H1 (cell line): ENCODE results near the gene FBXO17. TPM values are rescaled to one million over a fixed set of nuclear protein-coding genes. Genes with fewer than 3 reads are reported as not detected.

ENCODE experiments used
- CTCF ChIA-PET: fragments of 300-600 bp; sonication (Branson Sonifier 250); formaldehyde crosslinking; loops from one replicate; lab custom pipeline; 2021; ENCODE audit not compliant: partially characterized antibody; lab: Charles Lee
- POLR2A ChIA-PET: fragments of 300-600 bp; sonication (Branson Sonifier 250); formaldehyde crosslinking; loops from one replicate; lab custom pipeline; 2021; ENCODE audit warnings: inconsistent platforms; ENCODE audit not compliant: partially characterized antibody; lab: Charles Lee
- DNase-seq, 2 experiments: peaks; one replicate each; pipeline versions ENCODE4 v3.0.0 to v3.0.0-alpha.2; 2010 to 2022; ENCODE audit warnings: low spot score in 2 of 2, low read depth in 1 of 2, mixed read lengths in 1 of 2
- FAIRE-seq: peaks from 2 replicates; lab custom pipeline; 2011; peaks lifted over from hg19 to GRCh38; lab: Jason Lieb, UNC
- H2AFZ ChIP-seq: 2 replicates; pipeline ENCODE4 v1.8.1; 2012; ENCODE audit warnings: low read length, inconsistent platforms
- H2AK5ac ChIP-seq: 2 replicates; pipeline ENCODE4 v1.6.1; 2013; ENCODE audit warnings: low read depth, low read length
- H2BK120ac ChIP-seq: replicated peaks from 2 replicates; pipeline ENCODE3; 2013; ENCODE audit warnings: low read depth, low read length, inconsistent platforms
- H2BK12ac ChIP-seq: 2 replicates; pipeline ENCODE4 v1.6.1; 2013; ENCODE audit warnings: low read depth, low read length
- H2BK15ac ChIP-seq: 2 replicates; pipeline ENCODE4 v1.6.1; 2013; ENCODE audit warnings: low read length
- H2BK20ac ChIP-seq: 2 replicates; pipeline ENCODE4 v1.6.1; 2013; ENCODE audit warnings: low read length
- H2BK5ac ChIP-seq: 2 replicates; pipeline ENCODE4 v1.6.1; 2013; ENCODE audit warnings: low read depth, low read length
- H3K14ac ChIP-seq: 2 replicates; pipeline ENCODE4 v1.6.1; 2013; ENCODE audit warnings: inconsistent platforms; ENCODE audit not compliant: insufficient read length
- H3K18ac ChIP-seq: 2 replicates; pipeline ENCODE4 v1.6.1; 2013; ENCODE audit warnings: low read length; ENCODE audit errors: extremely low read depth
- H3K23ac ChIP-seq: 2 replicates; pipeline ENCODE4 v1.6.1; 2013; ENCODE audit warnings: inconsistent platforms; ENCODE audit not compliant: insufficient read length
- H3K23me2 ChIP-seq: 2 replicates; pipeline ENCODE4 v1.6.1; 2013; ENCODE audit warnings: low read depth, low read length
- H3K27ac ChIP-seq: 2 replicates; pipeline ENCODE4 v1.6.1; 2011; ENCODE audit warnings: low read depth, low read length, inconsistent platforms
- H3K27me3 ChIP-seq, 4 experiments: replicated peaks in 1 of 4; 1 replicate in 1 of 4; 2 replicates in 3 of 4; pipeline versions ENCODE4 v1.6.1 to v1.8.1; 2011 to 2013; ENCODE audit warnings: low read length in 3 of 4, mild to moderate bottlenecking in 3 of 4, inconsistent platforms in 2 of 4, mixed read lengths in 2 of 4, moderate library complexity in 1 of 4; ENCODE audit not compliant: control insufficient read depth in 3 of 4, insufficient read depth in 3 of 4; ENCODE audit errors: extremely low read depth in 1 of 4
- H3K36me3 ChIP-seq, 4 experiments: 2 replicates each; pipeline versions ENCODE4 v1.6.1 to v1.8.1; 2011 to 2013; ENCODE audit warnings: mild to moderate bottlenecking in 4 of 4, low read length in 3 of 4, moderate library complexity in 2 of 4, control low read depth in 1 of 4, inconsistent platforms in 1 of 4; ENCODE audit not compliant: insufficient read depth in 4 of 4, control insufficient read depth in 2 of 4
- H3K4ac ChIP-seq: replicated peaks from 2 replicates; pipeline ENCODE3; 2013; ENCODE audit warnings: low read length, low read depth, mixed read lengths, inconsistent platforms; ENCODE audit not compliant: insufficient read length
- H3K4me1 ChIP-seq, 4 experiments: replicated peaks in 1 of 4; 1 replicate in 1 of 4; 2 replicates in 3 of 4; pipeline versions ENCODE4 v1.6.1 to v1.8.1; 2011 to 2013; ENCODE audit warnings: low read length in 3 of 4, inconsistent platforms in 2 of 4, mixed read lengths in 1 of 4; ENCODE audit not compliant: insufficient read depth in 4 of 4, control insufficient read depth in 3 of 4
- H3K4me2 ChIP-seq, 2 experiments: 2 replicates each; pipeline versions ENCODE4 v1.6.1 to v1.8.1; 2011 to 2013; ENCODE audit warnings: low read depth in 2 of 2, low read length in 2 of 2, control low read depth in 1 of 2, inconsistent platforms in 1 of 2, mild to moderate bottlenecking in 1 of 2; ENCODE audit not compliant: insufficient read depth in 1 of 2
- H3K4me3 ChIP-seq, 4 experiments: fragments of 200-600, 300-600 bp in 1 of 4; sonication (generic), shearing (Covaris generic), sonication (Bioruptor Twin) in 1 of 4; 2 replicates each; pipeline versions ENCODE4 v1.5.1 to v1.8.1; 2011 to 2016; ENCODE audit warnings: low read length in 4 of 4, low read depth in 3 of 4, control low read depth in 2 of 4, inconsistent platforms in 2 of 4, mild to moderate bottlenecking in 2 of 4, mixed read lengths in 1 of 4, moderate library complexity in 1 of 4; ENCODE audit not compliant: insufficient read depth in 2 of 4; ENCODE audit errors: extremely low read depth in 1 of 4
- H3K56ac ChIP-seq: replicated peaks from 2 replicates; pipeline ENCODE3; 2013; ENCODE audit warnings: low read depth, mild to moderate bottlenecking, mixed read lengths, low read length, inconsistent platforms; ENCODE audit not compliant: insufficient read length
- H3K79me1 ChIP-seq: 2 replicates; pipeline ENCODE4 v1.6.1; 2013; ENCODE audit warnings: low read depth, low read length, control low read depth
- H3K79me2 ChIP-seq, 2 experiments: 2 replicates each; pipeline versions ENCODE4 v1.6.1 to v1.8.1; 2012 to 2013; ENCODE audit warnings: low read length in 2 of 2, mild to moderate bottlenecking in 2 of 2, inconsistent platforms in 1 of 2; ENCODE audit not compliant: insufficient read depth in 2 of 2, control insufficient read depth in 1 of 2
- H3K9ac ChIP-seq, 4 experiments: replicated peaks in 1 of 4; 1 replicate in 1 of 4; 2 replicates in 3 of 4; pipeline versions ENCODE4 v1.6.1 to v1.8.1; 2011 to 2013; ENCODE audit warnings: low read depth in 3 of 4, low read length in 3 of 4, control low read depth in 2 of 4, mild to moderate bottlenecking in 2 of 4, moderate library complexity in 2 of 4, inconsistent platforms in 1 of 4; ENCODE audit errors: extremely low read depth in 1 of 4
- H3K9me3 ChIP-seq, 2 experiments: 2 replicates each; pipeline versions ENCODE4 v1.6.1 to v1.8.1; 2012 to 2013; ENCODE audit warnings: mild to moderate bottlenecking in 2 of 2, moderate library complexity in 2 of 2, control low read depth in 1 of 2, inconsistent platforms in 1 of 2, low read depth in 1 of 2, low read length in 1 of 2, mixed read lengths in 1 of 2; ENCODE audit not compliant: insufficient read depth in 2 of 2
- H4K20me1 ChIP-seq, 2 experiments: replicated peaks in 1 of 2; 2 replicates each; pipeline versions ENCODE3 to v1.8.1; 2011 to 2013; ENCODE audit warnings: inconsistent platforms in 2 of 2, low read length in 2 of 2, mild to moderate bottlenecking in 1 of 2; ENCODE audit not compliant: insufficient read depth in 2 of 2, control insufficient read depth in 1 of 2
- H4K5ac ChIP-seq: 2 replicates; pipeline ENCODE4 v1.6.1; 2013; ENCODE audit warnings: low read length, low read depth, mixed read lengths, inconsistent platforms; ENCODE audit not compliant: insufficient read length
- H4K8ac ChIP-seq: 2 replicates; pipeline ENCODE4 v1.8.0; 2013; ENCODE audit warnings: mild to moderate bottlenecking, moderate library complexity, low read length, inconsistent platforms; ENCODE audit not compliant: insufficient read depth; ENCODE audit errors: extremely low read depth
- H4K91ac ChIP-seq: replicated peaks from 2 replicates; pipeline ENCODE3; 2013; ENCODE audit warnings: low read length, mixed read lengths, inconsistent platforms; ENCODE audit not compliant: insufficient read length
- CHD2 ChIP-seq: IDR thresholded peaks from 2 replicates; pipeline ENCODE4 v1.6.1; 2012; ENCODE audit warnings: low read length, improper control_type of control experiment
- MAFK ChIP-seq: IDR thresholded peaks from 2 replicates; pipeline ENCODE4 v1.6.1; 2012; ENCODE audit warnings: low read depth, mild to moderate bottlenecking, improper control_type of control experiment, low read length
- POLR2A ChIP-seq, 2 experiments: IDR thresholded peaks; 1 replicate in 1 of 2; 2 replicates in 1 of 2; pipeline ENCODE4 v1.6.1; 2011; ENCODE audit warnings: low read depth in 2 of 2, low read length in 2 of 2, mild to moderate bottlenecking in 2 of 2; ENCODE audit errors: control extremely low read depth in 1 of 2
- POLR2AphosphoS5 ChIP-seq: IDR thresholded peaks from 2 replicates; pipeline ENCODE4 v1.6.1; 2011; ENCODE audit warnings: low read depth, low read length
- SRF ChIP-seq: IDR thresholded peaks from 2 replicates; pipeline ENCODE4 v1.6.1; 2011; ENCODE audit warnings: mild to moderate bottlenecking, low read depth, low read length, moderate library complexity
- WGBS, 2 experiments: shearing (Covaris generic) in 1 of 2; methylation state at CpG; one replicate each; pipeline versions ENCODE4 v1.1.6 to v1.1.7; 2013 to 2015; ENCODE audit warnings: low lambda C conversion rate in 2 of 2, mixed read lengths in 2 of 2, inconsistent platforms in 1 of 2, low coverage in 1 of 2, missing lambda C conversion rate in 1 of 2; ENCODE audit not compliant: insufficient replicate concordance in 2 of 2, insufficient coverage in 1 of 2, insufficient read length in 1 of 2; ENCODE audit errors: extremely low coverage in 1 of 2, missing lambda C conversion rate in 1 of 2; 5-methylcytosine and 5-hydroxymethylcytosine counted together
- polyA plus RNA-seq, 7 experiments: library from polyadenylated mRNA; depleted of rRNA in 3 of 7; stranded (reverse) in 5 of 7; unstranded in 2 of 7; fragments of >200 nt in 5 of 7; fragments of 200-250 nt in 2 of 7; gene quantifications; 1 replicate in 5 of 7; 2 replicates in 1 of 7; 4 replicates in 1 of 7; pipeline versions ENCODE4 v1.2.1 to v1.2.3, GENCODE V29; 2011 to 2013; ENCODE audit warnings: missing spikeins in 2 of 7, mixed read lengths in 2 of 7
- total RNA-seq: library from RNA; stranded (reverse); fragmentation: NEBNext Ultra II Directional; extraction: Animal tissue kit (Norgen Biotek cat#: 25700); gene quantifications from 2 replicates; pipeline ENCODE4 v1.2.1, GENCODE V29; 2021

The FBXO17 gene
- total and polyA plus RNA-seq, 2 of the 8 experiments (the other 6 are each of a cell fraction or from before 2014, with no cell fraction given), result 11.7 to 15.3 TPM

DNA sequence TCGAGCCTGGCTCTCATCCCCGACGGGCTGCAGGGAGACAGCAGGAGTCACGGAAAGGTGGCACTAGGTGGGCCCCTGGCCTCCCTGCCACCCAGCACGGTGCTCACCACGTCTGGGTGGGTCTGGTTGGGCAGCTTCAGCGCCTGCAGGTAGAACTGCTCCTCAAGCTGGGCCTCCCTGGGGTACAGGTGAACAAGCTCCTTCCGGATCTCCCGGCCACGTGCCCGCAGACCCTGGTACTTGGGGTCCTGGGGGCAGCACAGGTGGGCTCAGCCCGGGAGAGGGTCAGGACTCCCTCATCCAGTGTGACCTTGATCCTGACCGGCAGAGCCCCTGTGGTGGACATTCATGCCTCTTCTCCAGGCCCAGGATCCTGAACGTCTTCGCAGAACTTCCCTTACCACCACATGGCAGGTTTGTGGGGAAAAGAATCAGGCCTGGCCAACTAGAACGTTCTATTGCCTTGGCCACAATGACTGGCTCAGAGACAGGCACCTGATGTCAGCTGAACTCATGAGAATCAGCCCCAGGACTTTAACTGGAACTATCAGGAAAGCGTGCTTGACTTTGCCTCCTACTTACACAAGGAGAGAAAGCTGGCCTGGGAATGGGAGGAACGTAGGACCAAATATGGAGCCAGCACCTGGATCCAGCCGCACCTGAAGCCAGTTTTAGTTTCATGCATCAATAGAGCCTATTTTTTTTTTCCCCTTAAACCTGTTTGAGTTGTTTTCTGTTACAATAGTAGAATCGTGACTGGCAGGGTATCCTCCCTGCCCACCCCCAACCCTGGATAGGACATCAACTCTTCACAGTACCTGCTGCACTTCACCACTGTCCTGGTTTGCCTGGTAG lies 53.9 kb downstream of the FBXO17 start:
- Histone ChIP-seq H3K14ac (no peak overlapping the region), H2BK15ac (no peak overlapping the region), H3K27ac (no peak overlapping the region), H2BK120ac (no peak overlapping the region), H2AK5ac (no peak overlapping the region), H3K23me2 (peaks cover 6% of the 10 kb centered on the region; the same call in 1 of the 2 replicates), H3K4ac (no peak overlapping the region), H3K4me1 (no peaks in the 10 kb centered on the region), H3K4me2 (no peak overlapping the region), H3K23ac (no peak overlapping the region), H3K9ac (no peak overlapping the region), H4K20me1 (peaks cover 0 to 11% of the 10 kb centered on the region in 2 experiments), H2BK12ac (no peak overlapping the region), H3K4me3 (no peak overlapping the region), H3K18ac (no peak overlapping the region), H3K36me3 (peaks cover 10 to 44% (median 25%) of the 10 kb centered on the region in 4 experiments), H4K91ac (no peak overlapping the region), H3K27me3 (no peaks in the 10 kb centered on the region), H2BK5ac (no peak overlapping the region), H3K56ac (no peak overlapping the region), H4K5ac (no peak overlapping the region), H3K79me2 (no peaks in the 10 kb centered on the region; a peak in 1 of 4 replicates)
- ChIA-PET POLR2A (interaction anchor here (0.6 to 1.8 kb wide), 9 partner anchors 9 to 73 kb away, joined by 3 to 9 read pairs (median 3); partner anchors contain the start of genes CCER2, MRPS12 and SARS2), CTCF (interaction anchor here (0.6 to 1.5 kb wide), 2 partner anchors 9 to 33 kb away, joined by 4 to 7 read pairs; partner anchors contain the start of genes MRPS12 and SARS2)
- DNase-seq (no peak), FAIRE-seq (no peak)
- WGBS, 2 experiments, result 94% methylated on average over 20 of the region's 20 CpGs; no CpG with 5 or more reads in 1 of the 2 experiments
- TF ChIP-seq POLR2A (IDR thresholded peaks at IDR 0.05; ENCODE audit: control extremely low read depth in 1 of 2, low read depth in 2 of 2, low read length in 2 of 2) (0 out of 3 replicates have a peak, but pooled peaks of 1 of the 2 experiments have one; percentile 27), SRF (0 out of 2 replicates have a peak, but pooled peaks have one; percentile 31), CHD2 (no peak), POLR2AphosphoS5 (peak; percentile 27; the same call in 1 of the 2 replicates), MAFK (no peak)
- TF ChIP-seq, all 59 proteins: peak for 3
- Histone ChIP-seq H2BK20ac (no peak overlapping the region), H3K9me3 (no peaks in the 10 kb centered on the region), H3K79me1 (peaks cover 3% of the 10 kb centered on the region), H4K8ac (no peak overlapping the region), H2AFZ (no peak overlapping the region)
